Hepatocyte (in vitro differentiated cells): ENCODE measurements around the gene CD9. TPM values are rescaled to one million over a fixed set of nuclear protein-coding genes. Genes with fewer than 3 reads are reported as not detected.

Experiments used
- DNase-seq: peaks from one replicate; pipeline ENCODE4 v3.0.0-alpha.2; 2016; ENCODE audit warnings: low spot score
- H2AFZ ChIP-seq: fragments of 200-600 bp; sonication (generic); 2 replicates; pipeline ENCODE4 v1.6.0; 2016; ENCODE audit warnings: antibody characterized with exemption, mild to moderate bottlenecking
- H3K27ac ChIP-seq: fragments of 200-600 bp; sonication (generic); 2 replicates; pipeline ENCODE4 v1.5.1; 2016; ENCODE audit warnings: mild to moderate bottlenecking
- H3K27me3 ChIP-seq: fragments of 200-600 bp; sonication (generic); 2 replicates; pipeline ENCODE4 v1.6.1; 2016
- H3K36me3 ChIP-seq: fragments of 200-600 bp; sonication (generic); replicated peaks from 2 replicates; pipeline ENCODE4 v1.5.1; 2016; ENCODE audit warnings: low read depth; ENCODE audit not compliant: insufficient read depth
- H3K4me1 ChIP-seq: fragments of 200-600 bp; sonication (generic); 2 replicates; pipeline ENCODE4 v1.5.1; 2016; ENCODE audit warnings: mild to moderate bottlenecking, moderate library complexity; ENCODE audit not compliant: insufficient read depth
- H3K4me2 ChIP-seq: fragments of 200-600 bp; sonication (generic); 2 replicates; pipeline ENCODE4 v1.6.0; 2016
- H3K4me3 ChIP-seq: fragments of 200-600 bp; sonication (generic); 2 replicates; pipeline ENCODE4 v1.5.1; 2016; ENCODE audit warnings: mild to moderate bottlenecking
- H3K79me2 ChIP-seq: fragments of 200-600 bp; sonication (generic); 2 replicates; pipeline ENCODE4 v1.6.0; 2017; ENCODE audit warnings: mild to moderate bottlenecking
- H3K9me2 ChIP-seq: fragments of 200-600 bp; sonication (generic); replicated peaks from 2 replicates; pipeline ENCODE4 v1.6.0; 2017; ENCODE audit warnings: mild to moderate bottlenecking; ENCODE audit not compliant: insufficient read depth
- H3K9me3 ChIP-seq: fragments of 200-600 bp; sonication (generic); 2 replicates; pipeline ENCODE4 v1.5.1; 2016; ENCODE audit warnings: low read depth, mild to moderate bottlenecking
- H4K20me1 ChIP-seq: fragments of 200-600 bp; sonication (generic); 2 replicates; pipeline ENCODE4 v1.6.0; 2016; ENCODE audit warnings: mild to moderate bottlenecking; ENCODE audit not compliant: insufficient read depth, poor library complexity, severe bottlenecking
- EZH2 ChIP-seq: fragments of 200-600 bp; sonication (generic); IDR thresholded peaks from 2 replicates; pipeline ENCODE4 v1.6.1; 2016; ENCODE audit warnings: antibody characterized with exemption, mild to moderate bottlenecking, borderline replicate concordance
- EZH2phosphoT487 ChIP-seq: fragments of 200-600 bp; sonication (generic); IDR thresholded peaks from one replicate; pipeline ENCODE4 v1.6.1; 2018; ENCODE audit warnings: antibody characterized with exemption, mild to moderate bottlenecking, low read depth, moderate library complexity; ENCODE audit not compliant: unreplicated experiment, severe bottlenecking
- WGBS: methylation state at CpG from one replicate; pipeline ENCODE4 v1.1.6; 2016; ENCODE audit warnings: low lambda C conversion rate; ENCODE audit errors: missing lambda C conversion rate; 5-methylcytosine and 5-hydroxymethylcytosine counted together
- polyA plus RNA-seq: library from polyadenylated mRNA; unstranded; fragments of >200 nt; fragmentation: Nextera tagmentation; extraction: Ambion mirVana; gene quantifications from 2 replicates; pipeline ENCODE4 v1.2.1, GENCODE V29; 2016
- total RNA-seq: library from RNA; depleted of rRNA; stranded (reverse); fragments of >200 nt; gene quantifications from 2 replicates; pipeline ENCODE4 v1.2.3, GENCODE V29; 2014
- TF ChIP-seq, protein P1 (sequence below): fragments of 200-600 bp; sonication (generic); IDR thresholded peaks from 2 replicates; pipeline ENCODE4 v1.5.1; 2016; ENCODE audit warnings: antibody characterized with exemption, mild to moderate bottlenecking; ENCODE audit not compliant: poor library complexity

The CD9 gene
- total and polyA plus RNA-seq, 2 experiments from 2014 or later: 117 to 188 TPM

DNA sequence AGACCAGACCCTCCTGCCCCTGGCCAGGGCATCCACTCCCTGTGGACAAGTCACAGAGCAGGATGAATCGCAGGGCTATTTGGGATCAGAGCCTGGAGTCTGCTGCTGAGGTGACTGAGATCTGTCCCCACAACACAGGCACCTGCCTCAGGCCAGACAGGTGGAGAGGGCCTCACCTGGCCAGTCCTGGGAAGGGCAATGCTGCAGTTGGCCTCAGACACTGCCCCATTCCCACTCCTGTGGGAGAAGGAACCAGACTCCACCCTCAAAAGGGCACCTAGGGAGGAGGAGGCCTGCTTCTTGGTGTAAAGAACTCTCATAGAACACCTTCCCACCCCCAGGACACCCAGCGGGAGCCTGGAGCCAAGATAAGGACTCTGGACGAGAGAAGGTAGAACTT, 62.0 kb downstream of the CD9 start:
- DNase-seq: no peak
- Histone ChIP-seq H3K4me3 (no peak overlapping the region), H3K36me3 (no peaks in the 10 kb centered on the region), H3K27me3 (no peaks in the 10 kb centered on the region), H2AFZ (no peak overlapping the region), H3K27ac (no peak overlapping the region), H3K4me2 (no peak overlapping the region), H3K79me2 (no peaks in the 10 kb centered on the region), H3K9me3 (peaks cover 4% of the 10 kb centered on the region), H4K20me1 (no peaks in the 10 kb centered on the region), H3K4me1 (no peaks in the 10 kb centered on the region), H3K9me2 (no peaks in the 10 kb centered on the region)
- TF ChIP-seq EZH2phosphoT487: no peak
- TF ChIP-seq EZH2: no peak
- TF ChIP-seq, protein P1, sequence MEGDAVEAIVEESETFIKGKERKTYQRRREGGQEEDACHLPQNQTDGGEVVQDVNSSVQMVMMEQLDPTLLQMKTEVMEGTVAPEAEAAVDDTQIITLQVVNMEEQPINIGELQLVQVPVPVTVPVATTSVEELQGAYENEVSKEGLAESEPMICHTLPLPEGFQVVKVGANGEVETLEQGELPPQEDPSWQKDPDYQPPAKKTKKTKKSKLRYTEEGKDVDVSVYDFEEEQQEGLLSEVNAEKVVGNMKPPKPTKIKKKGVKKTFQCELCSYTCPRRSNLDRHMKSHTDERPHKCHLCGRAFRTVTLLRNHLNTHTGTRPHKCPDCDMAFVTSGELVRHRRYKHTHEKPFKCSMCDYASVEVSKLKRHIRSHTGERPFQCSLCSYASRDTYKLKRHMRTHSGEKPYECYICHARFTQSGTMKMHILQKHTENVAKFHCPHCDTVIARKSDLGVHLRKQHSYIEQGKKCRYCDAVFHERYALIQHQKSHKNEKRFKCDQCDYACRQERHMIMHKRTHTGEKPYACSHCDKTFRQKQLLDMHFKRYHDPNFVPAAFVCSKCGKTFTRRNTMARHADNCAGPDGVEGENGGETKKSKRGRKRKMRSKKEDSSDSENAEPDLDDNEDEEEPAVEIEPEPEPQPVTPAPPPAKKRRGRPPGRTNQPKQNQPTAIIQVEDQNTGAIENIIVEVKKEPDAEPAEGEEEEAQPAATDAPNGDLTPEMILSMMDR: no peak
- WGBS: 76% methylated on average over 3 of the region's 3 CpGs

DNA sequence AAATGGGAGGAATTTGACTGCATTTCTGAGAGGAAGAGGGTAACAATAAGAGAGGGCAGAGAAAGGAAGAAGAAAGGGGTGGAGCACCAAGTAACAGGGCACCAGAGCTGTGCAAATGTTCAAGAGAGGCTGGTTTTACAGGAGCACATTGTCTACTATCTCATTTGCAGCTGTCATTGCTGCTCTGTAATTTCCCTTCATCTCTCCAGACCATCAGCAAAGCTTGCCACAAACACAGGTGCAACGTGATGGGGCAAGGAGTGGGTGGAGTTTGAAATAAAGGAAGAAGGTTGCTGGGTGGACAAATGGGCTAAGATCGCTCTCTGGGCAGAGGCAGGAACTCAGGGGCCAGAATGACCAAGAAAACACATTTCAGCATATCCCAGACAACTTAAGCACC, 62.4 kb downstream of the CD9 start:
- no peak overlapping the region for H3K4me3 ChIP-seq
- TF ChIP-seq EZH2phosphoT487 (no peak), EZH2 (no peak)
- TF ChIP-seq, protein P1: no peak
- no peak overlapping the region for H3K27ac ChIP-seq
- no peak overlapping the region for H2AFZ ChIP-seq
- H3K9me2 ChIP-seq: no peaks in the 10 kb centered on the region
- 64% methylated on average over 2 of the region's 2 CpGs for WGBS
- H3K79me2 ChIP-seq: no peaks in the 10 kb centered on the region
- H3K27me3 ChIP-seq: no peaks in the 10 kb centered on the region
- no peaks in the 10 kb centered on the region for H3K36me3 ChIP-seq
- no peak overlapping the region for H3K4me2 ChIP-seq
- H4K20me1 ChIP-seq: no peaks in the 10 kb centered on the region
- no peaks in the 10 kb centered on the region for H3K4me1 ChIP-seq
- DNase-seq: no peak
- H3K9me3 ChIP-seq: peaks cover 4% of the 10 kb centered on the region

DNA sequence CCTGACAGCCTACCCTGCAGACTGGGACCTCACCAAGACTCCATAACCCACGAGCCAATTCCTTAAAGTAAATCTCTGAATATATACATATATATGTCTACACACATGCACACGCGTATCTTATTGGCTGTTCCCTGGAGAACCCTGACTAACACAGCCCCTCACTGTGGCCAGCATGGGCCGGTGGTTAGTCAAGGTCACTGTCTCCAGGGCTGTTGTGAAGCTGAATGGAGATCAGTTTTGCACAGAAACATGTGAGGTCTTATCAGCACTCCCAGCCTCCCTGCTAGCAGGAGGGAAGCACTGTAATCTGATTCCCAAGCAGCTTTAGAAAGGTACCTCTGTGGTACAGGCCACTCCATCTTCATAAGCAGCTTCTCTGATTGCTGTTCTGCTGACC, 63.7 kb downstream of the CD9 start:
- TF ChIP-seq, protein P1: no peak
- TF ChIP-seq EZH2 (no peak), EZH2phosphoT487 (no peak)
- H3K4me1 ChIP-seq: no peaks in the 10 kb centered on the region
- no peaks in the 10 kb centered on the region for H3K9me3 ChIP-seq
- no peak overlapping the region for H3K4me2 ChIP-seq
- H3K4me3 ChIP-seq: no peak overlapping the region
- 55% methylated on average over 4 of the region's 4 CpGs for WGBS
- no peaks in the 10 kb centered on the region for H4K20me1 ChIP-seq
- H3K27me3 ChIP-seq: no peaks in the 10 kb centered on the region
- H3K27ac ChIP-seq: no peak overlapping the region
- no peaks in the 10 kb centered on the region for H3K36me3 ChIP-seq
- DNase-seq: no peak
- H3K9me2 ChIP-seq: no peaks in the 10 kb centered on the region
- no peaks in the 10 kb centered on the region for H3K79me2 ChIP-seq
- H2AFZ ChIP-seq: no peak overlapping the region
